ENCODE results near the gene SLC13A1.

DNA sequence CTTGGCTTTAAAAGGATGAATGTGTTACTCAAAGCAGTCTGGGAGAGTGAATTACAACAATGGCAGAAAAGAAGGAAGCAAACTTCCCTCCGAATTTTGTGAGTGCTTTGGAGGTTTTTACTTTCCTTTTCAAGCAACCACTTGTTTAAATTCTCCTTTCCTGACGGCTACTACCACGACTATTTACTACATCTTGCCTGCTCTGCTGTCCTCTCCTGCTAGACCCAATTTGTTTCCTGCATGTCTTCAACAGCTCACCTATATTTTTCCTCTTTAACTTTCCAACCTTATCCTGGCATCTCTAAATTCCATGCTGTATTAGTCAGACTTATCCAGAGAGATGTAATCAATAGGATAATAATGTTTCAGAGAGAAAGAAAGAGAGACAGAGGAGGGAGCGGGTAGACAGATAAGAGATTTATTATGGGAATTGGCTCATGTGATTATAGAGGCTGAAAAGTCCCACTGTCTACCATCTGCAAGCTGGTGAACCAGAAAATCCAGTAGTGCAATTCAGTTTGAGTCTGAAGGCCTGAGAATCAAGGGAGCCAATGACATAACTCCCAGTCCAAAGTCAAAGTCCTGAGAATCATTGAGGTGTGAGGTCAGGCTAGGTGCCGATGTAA lies 42.8 kb upstream of the SLC13A1 start:
- TF ChIP-seq, protein P1, sequence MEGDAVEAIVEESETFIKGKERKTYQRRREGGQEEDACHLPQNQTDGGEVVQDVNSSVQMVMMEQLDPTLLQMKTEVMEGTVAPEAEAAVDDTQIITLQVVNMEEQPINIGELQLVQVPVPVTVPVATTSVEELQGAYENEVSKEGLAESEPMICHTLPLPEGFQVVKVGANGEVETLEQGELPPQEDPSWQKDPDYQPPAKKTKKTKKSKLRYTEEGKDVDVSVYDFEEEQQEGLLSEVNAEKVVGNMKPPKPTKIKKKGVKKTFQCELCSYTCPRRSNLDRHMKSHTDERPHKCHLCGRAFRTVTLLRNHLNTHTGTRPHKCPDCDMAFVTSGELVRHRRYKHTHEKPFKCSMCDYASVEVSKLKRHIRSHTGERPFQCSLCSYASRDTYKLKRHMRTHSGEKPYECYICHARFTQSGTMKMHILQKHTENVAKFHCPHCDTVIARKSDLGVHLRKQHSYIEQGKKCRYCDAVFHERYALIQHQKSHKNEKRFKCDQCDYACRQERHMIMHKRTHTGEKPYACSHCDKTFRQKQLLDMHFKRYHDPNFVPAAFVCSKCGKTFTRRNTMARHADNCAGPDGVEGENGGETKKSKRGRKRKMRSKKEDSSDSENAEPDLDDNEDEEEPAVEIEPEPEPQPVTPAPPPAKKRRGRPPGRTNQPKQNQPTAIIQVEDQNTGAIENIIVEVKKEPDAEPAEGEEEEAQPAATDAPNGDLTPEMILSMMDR (IDR thresholded peaks at IDR 0.05; ENCODE audit: borderline replicate concordance, extremely low read depth, low read length, poor library complexity, severe bottlenecking): no peak
- no peak for TF ChIP-seq EZH2 (IDR thresholded peaks at IDR 0.05; ENCODE audit: borderline replicate concordance, low read depth, low read length, severe bottlenecking)

Measured in DND-41 (cell line).